Activated gamma-delta T cell (primary cell): ENCODE data around the gene TMEM240.
"Not testable (repeated sequence)": the region's sequence is repeated elsewhere in the genome, so short reads cannot be mapped to it uniquely, and the experiment has no call there.

Experiments used
- DNase-seq: peaks from one replicate; lab custom pipeline; 2025; lab: John Stamatoyannopoulos, UW

TMEM240 gene

GRCh38 chr1:1540818-1541628, 599 bp upstream of the TMEM240 start:
- no peak for DNase-seq

- DNase-seq, result no peak
Measured at GRCh38 chr1:1539310-1540089, 924 bp downstream of the TMEM240 start.

DNA sequence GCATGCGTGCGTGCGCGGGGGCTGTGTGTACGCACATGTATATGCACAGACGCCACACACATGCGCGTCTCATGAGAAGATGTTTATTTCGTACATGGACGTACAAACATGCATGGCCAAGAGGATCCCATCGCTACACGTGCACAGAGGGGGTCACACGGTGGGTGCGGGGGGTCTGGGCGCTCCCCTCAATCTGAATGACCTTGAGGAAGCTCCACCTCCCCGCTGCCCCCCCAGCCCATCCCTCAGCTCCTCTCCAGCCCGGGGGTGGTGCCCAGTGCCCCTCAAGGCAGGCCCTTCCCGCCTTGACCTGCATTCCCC, 1.5 kb downstream of the TMEM240 start:
- no peak for DNase-seq

DNA sequence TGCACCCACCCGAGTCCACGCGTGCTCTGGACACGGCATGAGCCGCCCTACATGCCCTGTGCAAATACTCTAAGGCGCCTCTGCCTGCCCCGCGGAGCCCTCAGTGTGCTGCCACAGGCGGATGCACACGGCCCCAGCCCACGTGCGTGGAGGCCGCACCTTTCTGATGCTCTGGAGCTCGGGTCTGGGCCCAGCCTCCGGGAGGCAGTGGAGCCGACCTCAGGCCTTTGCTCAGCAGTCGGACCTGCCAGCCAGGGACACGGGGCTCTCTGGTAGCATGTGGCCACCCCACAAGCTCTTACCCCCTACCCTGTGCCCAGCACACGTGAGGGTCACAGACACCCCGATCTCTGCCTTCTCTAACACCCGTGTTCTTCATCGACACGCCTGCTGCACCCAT, 2.1 kb downstream of the TMEM240 start:
- no peak for DNase-seq

- no peak for DNase-seq
Measured at GRCh38 chr1:1537626-1538250, 2.7 kb downstream of the TMEM240 start.

DNA sequence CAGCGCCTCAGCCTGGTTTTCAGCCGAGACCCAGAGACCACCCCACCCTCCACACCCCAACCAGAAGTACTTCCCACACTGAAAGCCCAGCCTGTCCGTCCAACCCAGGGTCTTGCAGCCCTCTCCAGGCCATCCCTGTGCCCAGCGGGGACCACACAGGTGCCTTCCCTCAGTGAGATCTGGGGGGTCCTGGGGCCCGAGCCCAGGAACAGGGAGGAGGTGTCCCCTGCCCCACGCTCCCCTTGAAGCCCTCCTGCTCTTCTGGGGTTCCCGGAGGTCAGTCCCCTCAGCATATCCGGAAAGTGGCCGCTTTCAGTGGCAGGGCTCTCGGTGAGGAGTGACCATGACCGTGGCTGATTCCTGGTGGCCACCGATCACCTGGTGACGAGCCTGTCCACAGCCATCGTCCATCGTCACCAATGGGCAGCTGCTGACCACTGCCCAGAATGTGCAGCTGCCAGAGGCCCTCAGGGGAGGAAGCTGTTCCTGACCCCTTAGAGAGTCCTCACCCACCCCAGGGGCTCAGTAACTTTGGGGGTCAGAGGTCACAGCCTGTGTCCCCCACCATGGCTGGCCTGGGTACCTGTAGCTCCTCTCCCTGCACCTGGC, 3.4 kb downstream of the TMEM240 start:
- DNase-seq, result no peak

DNA sequence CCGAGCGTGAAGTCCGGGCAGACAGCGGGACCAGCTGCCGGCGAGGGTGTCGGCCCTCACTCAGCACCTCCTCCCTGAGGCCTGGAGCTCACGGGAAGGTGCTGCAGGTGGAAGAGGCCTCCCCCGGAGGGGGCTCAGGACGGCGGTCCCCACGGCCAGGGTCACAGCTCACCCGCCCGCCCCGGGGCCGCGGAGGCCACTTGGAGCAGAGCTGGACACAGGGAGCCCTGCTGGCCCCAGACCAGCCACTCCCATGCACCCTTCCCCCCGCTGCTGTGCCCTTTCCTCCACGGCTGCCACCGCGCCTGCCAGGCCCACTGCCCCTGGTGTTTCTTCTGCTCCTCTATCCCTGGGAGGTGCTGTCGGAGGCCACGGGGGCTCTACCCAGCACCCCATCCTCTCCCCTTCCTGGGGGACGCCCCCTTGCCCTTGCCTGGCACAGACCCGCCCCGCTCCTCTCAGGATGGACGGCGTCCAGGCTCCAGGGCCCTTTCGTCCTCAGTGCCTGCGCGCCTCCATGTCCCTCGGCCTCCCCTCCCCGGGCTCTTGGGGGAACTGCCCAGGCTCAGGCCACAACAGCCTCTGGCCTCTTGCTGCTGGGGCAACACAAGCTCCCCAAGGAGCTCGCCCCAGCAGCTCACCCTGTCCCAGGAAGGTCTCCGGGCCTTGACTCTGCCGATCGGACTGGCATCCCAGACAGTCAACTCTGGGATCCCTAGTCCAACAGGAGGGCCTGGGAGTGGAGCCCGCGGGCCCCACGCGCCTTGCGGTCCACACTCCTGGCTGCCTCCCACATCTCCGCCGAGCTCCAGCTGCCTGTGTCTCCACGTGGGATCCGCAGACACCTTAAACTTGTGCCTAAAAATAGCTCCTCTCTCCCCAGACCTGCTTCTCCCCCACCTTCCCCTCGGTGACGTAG, 4.1 kb downstream of the TMEM240 start:
- DNase-seq, result no peak

GRCh38 chr1:1535201-1536018, 5.0 kb downstream of the TMEM240 start:
- no peak for DNase-seq

DNA sequence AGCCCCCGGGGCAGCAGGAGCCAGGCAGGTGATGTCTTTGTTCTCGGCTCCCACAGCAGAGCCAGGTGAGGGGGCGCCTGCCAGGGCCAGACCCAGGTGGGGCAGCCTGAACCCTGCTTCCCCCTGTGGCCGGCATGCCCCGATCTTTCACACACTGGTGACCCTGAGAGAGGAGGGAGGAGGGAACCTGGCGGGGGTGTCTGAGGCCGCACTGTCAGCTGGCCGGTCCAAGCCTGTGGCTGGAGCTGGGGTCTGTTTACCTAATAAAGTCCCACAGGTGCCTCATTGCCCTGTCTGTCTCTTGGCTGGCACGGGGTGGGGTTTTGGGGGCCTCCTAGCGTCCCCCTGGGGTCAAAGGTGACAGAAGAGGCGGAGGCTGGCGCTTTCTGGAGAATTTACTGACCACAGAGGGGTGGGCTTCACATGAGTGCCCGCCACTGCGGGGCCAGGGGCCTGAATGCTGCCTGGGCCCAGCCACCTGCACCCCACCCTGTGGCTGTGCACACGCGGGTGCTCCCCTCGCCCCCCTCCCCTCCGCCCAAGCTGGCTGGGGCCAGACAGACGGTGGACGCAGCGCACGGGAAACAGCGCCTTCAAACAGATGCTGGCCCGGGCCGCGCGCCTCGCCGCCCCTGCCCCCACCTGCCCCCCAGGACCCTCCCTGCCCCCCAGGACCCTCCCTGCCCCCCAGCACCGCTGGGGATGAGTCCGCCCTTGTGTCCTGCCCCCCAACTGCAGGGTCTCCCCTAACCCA, 5.8 kb downstream of the TMEM240 start:
- no peak for DNase-seq

DNA sequence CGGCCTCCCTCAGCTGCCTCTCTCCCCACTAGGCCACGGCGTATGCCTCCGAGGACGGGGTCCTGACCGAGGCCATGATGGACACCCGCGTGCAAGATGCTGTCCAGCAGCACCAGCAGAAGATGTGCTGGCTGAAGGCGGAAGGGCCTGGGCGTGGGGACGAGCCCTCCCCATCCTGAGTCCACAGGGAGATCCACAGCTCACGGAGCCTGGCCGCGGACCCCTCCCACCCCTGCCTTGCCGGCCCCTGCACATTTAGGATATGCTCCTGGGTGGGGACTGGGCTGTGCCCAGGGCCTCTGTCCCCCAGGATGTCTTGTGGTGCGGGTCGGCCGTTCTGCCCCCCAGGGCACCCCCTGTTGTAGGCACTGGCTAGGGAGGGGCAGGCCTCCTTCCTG, 6.5 kb downstream of the TMEM240 start:
- not testable (repeated sequence) for DNase-seq

DNA sequence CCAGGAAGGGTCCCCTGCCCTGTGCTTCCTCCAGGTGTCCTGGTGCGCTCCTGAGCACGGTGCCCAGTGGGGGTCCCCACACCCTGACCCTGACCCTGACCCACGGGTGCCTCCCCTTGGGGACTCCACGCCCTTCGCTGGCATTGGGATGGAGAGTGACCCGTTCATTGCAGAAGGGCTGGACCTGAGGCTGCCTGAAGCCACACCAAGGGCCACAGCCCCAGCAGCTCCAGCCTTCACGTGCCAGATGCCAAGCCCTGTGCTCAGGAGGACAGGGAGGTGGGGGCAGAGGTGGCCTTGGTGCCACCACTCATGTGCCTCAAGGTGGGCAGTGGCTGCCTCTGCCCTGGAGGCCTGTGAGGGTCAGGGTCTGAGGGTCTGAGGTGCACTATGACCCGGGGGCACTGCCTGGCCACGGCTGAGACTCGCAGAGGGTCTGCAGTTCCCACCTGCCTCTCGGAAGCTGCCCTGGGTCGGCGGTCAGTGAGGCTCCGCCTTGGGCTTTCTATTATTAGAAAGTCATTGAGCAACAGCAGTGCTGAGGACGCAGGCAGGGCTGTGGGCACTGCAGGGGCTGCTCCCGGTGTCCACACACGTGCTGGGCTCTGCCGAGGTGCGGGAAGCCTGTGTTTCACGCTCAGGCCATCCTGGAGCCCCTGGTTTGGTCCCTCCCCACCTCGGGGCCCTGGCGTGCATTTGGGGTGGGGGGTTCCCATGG, 7.1 kb downstream of the TMEM240 start:
- not testable (repeated sequence) for DNase-seq

- no peak for DNase-seq
Measured at GRCh38 chr1:1531947-1532346, 8.5 kb downstream of the TMEM240 start.

DNA sequence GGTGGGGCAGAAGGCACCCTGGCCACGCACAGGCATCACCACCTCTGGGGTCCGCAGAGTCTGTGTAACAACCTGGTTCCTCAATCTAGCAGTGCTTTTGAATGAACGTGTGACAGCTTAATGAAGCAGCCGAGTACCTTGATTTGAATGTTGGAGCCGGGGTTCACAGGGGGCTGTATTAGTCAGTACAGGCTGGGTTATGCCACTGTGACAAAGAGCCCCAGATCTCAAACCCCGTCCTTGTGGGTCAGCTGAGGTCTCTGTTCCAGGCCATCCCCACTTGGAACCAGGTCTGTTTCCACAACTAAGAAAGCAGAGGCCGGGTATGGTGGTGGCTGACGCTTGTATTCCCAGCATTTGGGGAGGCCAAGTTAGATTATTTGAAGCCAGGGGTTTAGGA, 10.5 kb downstream of the TMEM240 start:
- DNase-seq, result no peak

GRCh38 chr1:1529321-1529720, 11.1 kb downstream of the TMEM240 start:
- DNase-seq, result no peak

GRCh38 chr1:1528301-1529267, 11.8 kb downstream of the TMEM240 start:
- no peak for DNase-seq

GRCh38 chr1:1527092-1527816, 13.2 kb downstream of the TMEM240 start:
- no peak for DNase-seq

DNA sequence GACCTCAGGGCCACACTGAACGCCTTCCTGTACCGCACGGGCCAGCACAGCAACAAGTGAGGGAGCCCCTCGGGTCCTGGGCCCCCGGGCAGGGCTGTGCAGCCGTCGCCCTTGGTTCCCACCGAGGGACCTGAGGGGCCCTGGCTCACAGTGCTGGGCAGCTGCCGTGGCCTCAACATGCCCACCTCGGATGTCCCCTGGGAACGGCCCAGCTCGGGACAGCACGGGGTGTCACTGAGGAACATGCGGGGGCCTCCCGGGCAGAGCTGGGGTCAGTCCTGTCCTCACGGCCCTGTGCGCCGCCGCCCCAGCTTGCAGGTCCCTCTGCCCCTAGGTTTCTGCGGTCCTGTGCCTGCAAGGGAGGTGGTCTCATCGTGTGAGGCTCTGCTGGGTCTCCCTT, 13.9 kb downstream of the TMEM240 start:
- DNase-seq, result not testable (repeated sequence)
